ENCODE results near the gene API5. TPM values are rescaled to one million over a fixed set of nuclear protein-coding genes. Genes with fewer than 3 reads are reported as not detected.
"Not testable (repeated sequence)": the region's sequence is repeated elsewhere in the genome, so short reads cannot be mapped to it uniquely, and the experiment has no call there.

Gene API5
- 88.0 and 119 TPM in 2 replicates for total RNA-seq (2014; rRNA removed; shearing (Covaris generic))

DNA sequence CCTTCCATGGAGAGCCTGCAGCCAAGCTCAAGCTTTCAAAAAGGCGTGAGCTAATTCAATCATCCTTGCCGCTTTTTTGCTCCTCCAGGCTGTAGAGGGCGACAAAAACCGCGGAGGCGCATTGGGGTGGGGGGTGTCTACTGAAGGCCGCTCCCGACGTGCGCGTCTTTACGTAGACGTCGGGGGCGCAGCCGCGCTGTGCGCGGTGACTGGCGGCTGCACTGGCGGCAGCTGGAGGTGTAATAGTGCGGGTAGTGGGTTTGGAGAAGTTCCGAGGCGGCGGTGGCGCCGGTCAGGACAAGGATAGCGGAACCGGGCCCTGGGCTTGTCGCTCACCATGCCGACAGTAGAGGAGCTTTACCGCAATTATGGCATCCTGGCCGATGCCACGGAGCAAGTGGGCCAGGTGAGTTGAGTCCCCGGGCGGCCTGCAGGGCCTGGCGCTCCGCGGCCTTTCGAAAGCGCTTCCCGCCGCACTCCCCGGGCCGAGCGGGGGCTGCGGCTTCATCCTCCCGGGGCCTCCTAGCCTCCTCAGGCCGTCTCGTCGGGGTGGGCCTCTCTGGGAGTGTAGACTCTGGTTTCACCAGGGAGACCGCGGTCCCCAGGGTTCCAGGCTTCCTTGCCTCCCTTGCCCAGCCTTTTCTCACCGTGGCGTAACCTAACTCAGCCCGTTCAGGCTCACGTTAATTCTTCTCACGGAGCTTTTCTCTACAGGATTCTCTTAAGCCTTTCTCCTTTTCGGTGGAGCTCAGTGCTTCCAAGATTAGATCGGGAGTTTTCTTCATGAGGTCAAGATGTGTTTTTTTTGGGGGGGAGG lies at the start of gene API5:
API5 (plus strand) TSS at position 206 of the 817 bp plus-strand sequence; CDS start at position 338, 132 bp downstream.
- peak; percentile 93 for DNase-seq (ENCODE audit: low read depth)

DNA sequence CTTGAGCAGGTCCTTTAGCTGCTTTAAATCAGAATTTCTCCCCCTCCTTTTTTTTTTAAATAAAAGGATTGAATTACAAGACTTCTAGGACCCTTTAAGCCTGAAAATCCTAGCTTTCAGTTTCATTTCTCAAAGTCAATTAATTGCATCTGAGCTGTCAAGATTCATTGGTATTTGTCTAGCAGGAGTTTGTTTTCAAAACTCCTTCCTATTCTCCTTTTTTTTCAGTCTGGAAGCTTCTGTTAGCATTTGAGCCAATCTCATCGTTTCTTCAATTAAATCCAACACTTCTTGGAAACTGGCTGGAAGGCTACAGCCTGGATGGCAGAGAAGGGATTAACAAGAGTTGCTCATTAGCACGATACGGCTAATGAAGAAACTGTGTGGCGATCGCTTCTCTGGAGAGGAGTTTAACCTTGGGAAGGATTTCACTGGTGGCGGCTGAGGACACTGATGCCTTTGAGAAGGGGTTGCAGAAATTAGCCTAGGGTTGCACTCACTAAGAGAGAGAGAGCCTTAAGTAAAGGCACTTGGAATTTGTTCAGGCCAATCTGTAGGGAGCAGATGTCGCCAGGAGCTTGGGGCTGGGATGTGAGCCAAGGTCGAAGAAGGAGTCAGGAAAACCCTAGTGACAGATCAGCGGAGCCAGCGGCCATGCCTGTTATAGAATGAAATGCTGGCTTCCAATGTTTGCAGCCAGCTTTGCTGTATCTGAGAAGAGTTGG lies 43.8 kb upstream of the API5 start:
- DNase-seq (ENCODE audit: low read depth): peak; percentile 30

DNA sequence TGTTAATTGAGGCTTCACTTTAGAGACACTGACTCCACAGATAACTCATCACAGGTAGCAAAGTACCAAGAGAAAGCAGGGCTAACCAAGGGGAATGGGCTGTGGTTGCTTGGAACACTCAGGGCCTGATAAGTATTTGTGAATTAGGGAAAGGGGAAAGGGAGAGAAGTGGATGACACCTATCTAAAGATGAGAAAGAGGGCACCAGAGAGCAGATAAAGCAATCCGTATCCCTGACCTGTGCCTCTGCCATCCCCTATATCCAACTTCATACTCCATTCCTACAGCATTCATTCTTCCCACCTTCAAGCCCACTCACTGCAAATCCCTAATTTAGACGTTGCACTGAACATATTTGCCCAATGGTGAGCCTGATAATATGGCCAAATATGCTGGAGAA lies 43.0 kb upstream of the API5 start:
- no peak for DNase-seq (ENCODE audit: low read depth)

GRCh38 chr11:43269254-43269918 lies 42.4 kb upstream of the API5 start:
- no peak for DNase-seq (ENCODE audit: low read depth)

DNA sequence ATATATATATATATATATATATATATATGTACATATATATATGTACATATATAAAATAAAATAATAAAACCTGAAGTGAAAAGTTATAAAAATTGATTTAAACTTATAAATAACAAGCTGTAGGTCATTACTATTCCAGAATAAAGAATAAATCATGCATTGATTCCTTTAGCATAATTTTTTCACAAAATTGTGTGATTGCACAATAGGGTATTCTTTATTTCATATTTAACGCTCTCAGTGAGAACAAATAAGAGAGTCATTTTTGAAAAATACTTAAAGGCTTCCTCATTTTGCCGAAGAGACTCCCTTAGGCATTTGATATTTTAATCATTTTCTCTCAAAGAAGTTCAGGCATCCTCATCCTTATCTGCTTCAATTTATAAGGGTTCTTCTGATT lies 41.3 kb upstream of the API5 start:
- DNase-seq (ENCODE audit: low read depth): no peak

- peak; percentile 53 for DNase-seq (ENCODE audit: low read depth)
Measured at GRCh38 chr11:43278193-43278956, 33.4 kb upstream of the API5 start.

DNA sequence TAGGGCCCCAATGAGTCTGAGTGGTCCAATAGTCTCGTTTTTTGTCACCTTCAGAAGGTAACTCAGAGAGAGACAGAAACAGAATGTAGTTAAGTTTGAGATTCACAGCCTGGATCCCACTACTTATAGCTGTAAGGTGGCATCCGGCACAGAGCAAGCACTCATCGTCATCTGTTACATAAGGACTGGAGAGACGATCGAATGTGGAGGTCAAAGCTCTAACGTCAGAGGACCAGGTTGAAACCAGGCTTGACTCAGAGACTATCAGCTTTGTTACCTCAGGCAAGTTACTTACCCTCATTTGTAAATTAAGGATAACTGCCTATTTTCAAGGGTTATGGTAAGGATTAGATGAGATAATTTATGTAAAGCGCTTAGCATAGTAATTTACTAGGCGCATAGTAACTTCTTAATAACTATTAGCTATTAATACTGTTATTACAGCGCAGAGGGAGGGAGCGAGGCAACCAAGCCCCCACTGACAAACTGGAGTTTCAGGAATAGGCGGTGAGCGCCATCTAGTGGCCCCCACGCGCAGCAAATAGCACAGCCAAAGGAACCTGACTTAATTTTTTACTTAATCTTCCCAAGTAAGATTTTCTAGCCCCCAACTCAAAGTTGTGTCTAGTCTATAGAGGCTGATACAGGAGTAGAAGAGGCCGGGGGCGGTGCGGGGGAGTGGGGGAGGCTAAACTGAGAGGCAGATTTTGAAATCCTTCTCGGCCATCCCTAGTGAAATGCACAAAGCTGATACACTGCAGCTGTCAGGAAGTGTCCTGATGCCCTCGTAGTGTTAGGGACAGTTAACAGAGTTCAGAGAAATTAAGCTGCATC lies 29.0 kb upstream of the API5 start:
- DNase-seq (ENCODE audit: low read depth): peak; percentile 34

- no peak for DNase-seq (ENCODE audit: low read depth)
Measured at GRCh38 chr11:43285826-43286225, 26.0 kb upstream of the API5 start.

DNA sequence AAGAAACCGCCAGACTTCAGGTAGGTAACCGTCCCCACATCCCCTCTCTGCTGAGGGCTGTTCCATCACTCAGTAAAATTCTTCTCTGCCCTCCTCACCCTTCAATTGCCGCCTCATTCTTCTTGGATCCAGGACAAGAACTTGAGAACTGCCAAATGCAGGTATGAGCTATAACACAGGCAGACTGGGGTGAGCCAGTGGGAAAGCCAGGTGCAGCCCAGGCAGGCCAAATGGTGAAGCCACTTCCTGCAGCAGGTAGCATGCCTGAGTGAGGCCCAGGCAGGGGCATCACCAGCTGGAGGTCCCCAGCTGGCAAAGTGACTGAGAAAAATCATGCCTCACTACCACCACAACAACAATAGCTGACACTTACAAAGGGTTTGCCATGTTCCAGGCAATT lies 22.4 kb upstream of the API5 start:
- DNase-seq (ENCODE audit: low read depth): no peak

DNA sequence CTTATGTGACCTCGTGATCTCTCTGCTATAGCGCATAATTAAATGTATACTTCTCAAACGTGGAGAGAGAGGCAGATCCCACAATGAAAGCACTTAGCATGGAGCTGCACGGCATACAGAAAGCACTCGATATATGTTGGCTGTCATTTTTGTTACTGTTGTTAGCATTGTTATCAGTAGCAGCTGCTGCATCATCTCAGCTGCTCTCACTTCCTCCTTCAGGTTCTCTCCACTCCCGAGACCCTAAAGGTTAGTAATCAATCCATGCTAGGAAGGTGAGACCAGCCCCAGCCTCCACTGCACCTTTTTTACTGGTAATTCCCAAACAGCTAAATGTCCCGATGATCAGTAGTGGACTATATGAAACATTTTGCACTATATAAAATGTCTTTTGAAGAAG lies 13.4 kb upstream of the API5 start:
- DNase-seq (ENCODE audit: low read depth): no peak

DNA sequence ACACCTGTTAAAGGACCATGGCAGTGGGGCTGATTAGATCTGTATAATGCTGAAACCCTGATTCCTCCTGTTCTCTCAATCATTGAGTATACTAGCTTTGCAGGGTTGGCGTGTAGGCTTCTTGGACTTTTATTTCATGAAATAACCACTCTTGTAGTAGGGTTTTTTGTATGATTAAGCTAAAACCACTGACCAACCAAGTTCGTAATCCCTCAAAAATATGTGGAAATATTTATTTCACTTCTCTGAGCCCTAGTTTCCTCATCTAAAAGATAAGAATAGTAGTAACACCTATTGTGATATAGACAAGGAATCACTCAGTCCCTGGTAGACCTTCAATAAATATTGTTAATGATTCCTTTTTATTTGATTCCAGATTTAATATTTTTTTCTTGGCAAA lies 4.2 kb downstream of the API5 start:
- peak; percentile 15 for DNase-seq (ENCODE audit: low read depth)

GRCh38 chr11:43316451-43316850 lies 4.7 kb downstream of the API5 start:
- DNase-seq (ENCODE audit: low read depth): peak; percentile 76

DNA sequence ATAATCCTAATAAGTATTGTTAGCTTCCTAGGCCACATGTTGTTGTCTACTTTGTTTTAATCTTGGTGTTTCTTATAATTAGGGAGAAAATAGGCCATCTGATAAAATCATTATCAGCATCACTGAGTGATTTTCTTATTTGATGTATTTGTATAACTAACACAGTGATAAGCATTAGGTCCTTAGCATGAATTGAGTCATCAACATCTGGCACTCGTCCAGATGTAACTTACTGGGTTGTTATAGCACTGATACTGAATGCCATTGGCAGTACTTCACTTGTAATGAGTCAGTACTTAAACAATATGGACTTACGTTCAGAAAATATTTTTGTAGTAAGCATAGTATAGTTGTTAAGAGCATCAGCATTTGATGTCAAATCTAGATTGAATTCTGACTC lies 16.2 kb downstream of the API5 start:
- peak; percentile 86 for DNase-seq (ENCODE audit: low read depth)

- no peak for DNase-seq (ENCODE audit: low read depth)
Measured at GRCh38 chr11:43328482-43328881, 16.7 kb downstream of the API5 start.

GRCh38 chr11:43341159-43341558 lies 29.4 kb downstream of the API5 start:
- no peak for DNase-seq (ENCODE audit: low read depth)

DNA sequence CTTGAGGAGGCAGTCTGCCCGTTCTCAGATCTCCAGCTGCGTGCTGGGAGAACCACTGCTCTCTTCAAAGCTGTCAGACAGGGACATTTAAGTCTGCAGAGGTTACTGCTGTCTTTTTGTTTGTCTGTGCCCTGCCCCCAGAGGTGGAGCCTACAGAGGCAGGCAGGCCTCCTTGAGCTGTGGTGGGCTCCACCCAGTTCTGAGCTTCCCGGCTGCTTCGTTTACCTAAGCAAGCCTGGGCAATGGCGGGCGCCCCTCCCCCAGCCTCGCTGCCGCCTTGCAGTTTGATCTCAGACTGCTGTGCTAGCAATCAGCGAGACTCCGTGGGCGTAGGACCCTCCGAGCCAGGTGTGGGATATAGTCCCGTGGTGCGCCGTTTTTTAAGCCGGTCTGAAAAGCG lies 39.6 kb downstream of the API5 start:
- not testable (repeated sequence) for DNase-seq (ENCODE audit: low read depth)

DNA sequence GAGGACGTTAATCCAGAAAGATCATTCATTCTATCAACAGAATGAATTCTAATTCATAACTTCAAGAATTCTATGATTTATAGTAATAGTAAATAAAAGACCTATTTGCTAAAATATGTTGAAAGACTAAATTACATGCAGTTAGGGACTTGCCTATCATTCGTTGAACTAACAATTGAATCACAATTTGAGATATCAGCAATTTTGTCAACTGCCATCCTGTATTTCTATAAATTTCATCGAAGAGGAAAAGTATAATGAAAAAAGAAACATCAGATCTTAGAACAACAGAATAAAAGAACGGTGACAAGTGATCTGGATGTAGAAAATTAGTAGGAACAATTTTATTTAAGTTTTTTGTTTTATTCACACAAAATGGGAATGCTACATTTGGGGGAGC lies 42.5 kb downstream of the API5 start:
- DNase-seq (ENCODE audit: low read depth): no peak

DNA sequence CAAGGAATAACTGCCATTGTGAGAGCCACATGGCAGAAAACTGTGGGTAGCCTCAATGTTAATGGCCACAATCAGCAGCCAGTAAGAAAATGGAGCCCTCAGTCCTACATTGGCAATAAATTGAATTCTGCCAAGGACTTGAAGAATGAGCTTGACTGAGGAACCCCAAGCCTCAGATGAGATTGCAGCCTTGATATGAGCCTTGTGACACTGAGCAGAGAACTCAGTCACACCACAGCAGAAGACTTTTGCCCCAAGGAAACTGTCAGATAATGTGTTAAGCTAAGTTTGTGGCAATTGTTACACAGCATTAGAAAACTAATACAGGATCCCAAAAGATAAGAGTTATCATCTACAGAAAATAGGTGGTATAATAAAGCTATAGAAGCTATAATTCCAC lies 44.5 kb downstream of the API5 start:
- no peak for DNase-seq (ENCODE audit: low read depth)

DNA sequence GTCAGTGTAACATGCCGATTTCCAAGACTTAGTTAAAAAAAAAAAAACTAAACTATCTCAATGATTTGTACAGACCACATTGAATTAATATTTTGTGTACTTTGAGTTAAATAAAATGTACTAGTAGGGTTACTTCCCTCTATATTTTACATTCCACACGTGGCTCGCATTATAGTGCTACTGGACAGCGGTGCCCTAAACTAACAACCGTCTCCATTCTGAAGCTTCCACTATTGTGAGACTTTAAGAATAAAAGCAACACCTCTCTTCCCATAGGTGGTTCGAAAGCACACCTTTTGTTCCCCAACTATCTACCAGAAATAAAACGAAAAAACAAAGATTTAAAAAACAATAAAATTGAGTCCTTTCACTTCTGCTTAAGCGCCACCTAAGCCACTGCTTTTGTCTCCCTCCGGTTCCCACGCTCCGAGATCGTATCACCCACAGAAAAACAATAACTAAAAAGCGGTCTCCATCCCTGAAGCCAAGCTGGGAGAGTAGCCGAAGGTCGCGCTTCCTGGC lies 46.5 kb downstream of the API5 start:
- DNase-seq (ENCODE audit: low read depth): peak; percentile 19

GRCh38 chr11:43358801-43359421 lies 47.1 kb downstream of the API5 start, which contains the start of gene TTC17:
Gene TTC17, plus strand, starts transcription at chr11:43358920. Its CDS starts 35 bp downstream, at chr11:43358955.
- peak; percentile 94 for DNase-seq (ENCODE audit: low read depth)
